Liver (tissue), 2 donors: ENCODE measurements around the gene FAIM2.

Experiments
- CTCF ChIP-seq: fragments of 150-350 bp; IDR thresholded peaks from 2 replicates; pipeline ENCODE4 v1.5.1; 2017; ENCODE audit warnings: improper control_type of control experiment, low read depth, low read length; ENCODE audit not compliant: missing input control
- FOXA1 ChIP-seq: IDR thresholded peaks from 2 replicates; pipeline ENCODE4 v1.6.1; 2016; ENCODE audit warnings: antibody characterized with exemption
- MAX ChIP-seq: IDR thresholded peaks from 2 replicates; pipeline ENCODE4 v1.6.1; 2016; ENCODE audit warnings: antibody characterized with exemption
- donor health status: healthy.

DNA sequence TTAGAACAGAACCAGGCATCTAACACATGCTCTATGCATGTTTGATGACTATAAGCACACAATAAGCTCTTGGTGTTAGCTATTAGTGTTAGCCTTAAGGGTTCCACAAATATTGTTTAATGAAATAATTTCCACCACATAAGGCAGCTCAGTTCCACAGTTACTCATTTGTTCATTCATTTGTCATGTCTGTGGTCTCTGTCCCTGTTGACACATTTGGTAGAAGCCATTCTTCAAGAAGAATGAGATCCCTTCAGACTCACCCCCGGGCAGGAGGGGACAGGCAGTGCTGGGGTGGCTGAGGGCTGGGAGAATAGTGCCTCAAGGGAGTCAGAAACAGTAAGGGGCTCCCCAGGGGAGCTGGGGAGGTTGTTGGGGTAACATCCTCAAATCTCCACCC lies 3.7 kb upstream of the FAIM2 start:
- TF ChIP-seq CTCF = no peak
- TF ChIP-seq FOXA1 = no peak
- no peak for TF ChIP-seq MAX
